HG03571 (cell line): Measurements from ENCODE around the gene TBXT.
A peak's percentile ranks its signal among the peaks of the same experiment; 100 is the strongest.
"Not testable (repeated sequence)": the region's sequence is repeated elsewhere in the genome, so short reads cannot be mapped to it uniquely, and the experiment has no call there.

Source experiments
- ATAC-seq: cut with Tn5 transposase; IDR thresholded peaks from one replicate; pipeline ENCODE4 v1.9.1; 2021; ENCODE audit not compliant: unreplicated experiment

The TBXT gene, protein sequence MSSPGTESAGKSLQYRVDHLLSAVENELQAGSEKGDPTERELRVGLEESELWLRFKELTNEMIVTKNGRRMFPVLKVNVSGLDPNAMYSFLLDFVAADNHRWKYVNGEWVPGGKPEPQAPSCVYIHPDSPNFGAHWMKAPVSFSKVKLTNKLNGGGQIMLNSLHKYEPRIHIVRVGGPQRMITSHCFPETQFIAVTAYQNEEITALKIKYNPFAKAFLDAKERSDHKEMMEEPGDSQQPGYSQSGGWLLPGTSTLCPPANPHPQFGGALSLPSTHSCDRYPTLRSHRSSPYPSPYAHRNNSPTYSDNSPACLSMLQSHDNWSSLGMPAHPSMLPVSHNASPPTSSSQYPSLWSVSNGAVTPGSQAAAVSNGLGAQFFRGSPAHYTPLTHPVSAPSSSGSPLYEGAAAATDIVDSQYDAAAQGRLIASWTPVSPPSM

DNA sequence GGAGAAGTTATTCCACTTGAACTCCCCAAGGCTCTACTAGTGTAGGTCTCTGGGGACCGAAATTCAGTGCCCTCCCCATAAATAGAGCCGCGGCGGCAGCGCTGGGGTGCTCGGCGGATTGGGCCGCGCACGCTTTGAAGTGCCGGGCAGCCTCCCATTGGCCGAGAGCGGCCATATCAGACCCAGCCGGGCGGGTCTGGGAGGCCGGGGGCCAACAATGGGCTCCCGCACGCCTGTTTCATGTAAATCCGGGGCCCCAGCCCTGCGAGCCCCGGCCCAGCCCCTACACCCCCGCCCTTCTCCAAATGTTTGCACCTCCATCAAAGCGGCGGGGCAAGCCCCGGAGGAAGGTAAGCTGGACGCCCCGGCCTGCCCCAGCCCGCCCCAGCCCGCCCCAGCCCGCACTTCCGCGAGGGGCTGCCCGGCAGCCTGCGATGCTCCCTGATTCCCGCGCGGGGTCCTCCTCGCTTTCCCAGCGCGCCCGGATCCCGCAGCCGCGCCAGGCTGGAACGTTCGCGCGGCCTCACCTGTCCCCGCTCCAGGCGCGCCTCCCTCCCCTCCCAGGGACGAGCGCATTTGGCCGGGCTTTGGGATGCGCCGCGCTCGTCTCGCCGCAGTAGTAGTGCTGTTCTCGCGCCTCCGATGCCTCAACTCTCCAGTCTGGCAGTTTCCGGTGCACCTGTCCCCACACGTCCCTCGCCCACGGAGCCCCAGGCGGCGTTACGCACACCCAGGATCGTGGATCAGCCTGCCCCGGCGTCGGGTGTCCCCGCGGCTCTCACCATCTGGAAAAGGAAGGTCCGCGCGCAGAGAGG, at the start of gene TBXT:
TBXT (minus strand) TSS at position 51 of the 815 bp plus-strand sequence. CDS start 260 bp downstream, outside the sequence.
- peak; percentile 41 for ATAC-seq

DNA sequence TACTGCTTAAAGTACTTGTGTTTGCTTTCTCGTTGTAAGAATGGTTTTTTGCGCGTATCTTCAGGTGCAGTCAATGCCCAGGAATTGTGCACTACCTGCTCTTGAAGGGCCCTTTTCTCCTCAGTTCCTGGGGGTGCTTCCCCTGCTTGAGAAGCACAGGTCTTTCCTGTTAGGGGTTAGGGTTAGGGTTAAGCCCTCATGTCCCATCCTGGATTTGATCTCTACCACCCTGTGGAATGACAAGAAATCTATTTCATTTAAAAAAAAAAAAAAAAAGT, 39.6 kb upstream of the TBXT start:
- ATAC-seq, result no peak

DNA sequence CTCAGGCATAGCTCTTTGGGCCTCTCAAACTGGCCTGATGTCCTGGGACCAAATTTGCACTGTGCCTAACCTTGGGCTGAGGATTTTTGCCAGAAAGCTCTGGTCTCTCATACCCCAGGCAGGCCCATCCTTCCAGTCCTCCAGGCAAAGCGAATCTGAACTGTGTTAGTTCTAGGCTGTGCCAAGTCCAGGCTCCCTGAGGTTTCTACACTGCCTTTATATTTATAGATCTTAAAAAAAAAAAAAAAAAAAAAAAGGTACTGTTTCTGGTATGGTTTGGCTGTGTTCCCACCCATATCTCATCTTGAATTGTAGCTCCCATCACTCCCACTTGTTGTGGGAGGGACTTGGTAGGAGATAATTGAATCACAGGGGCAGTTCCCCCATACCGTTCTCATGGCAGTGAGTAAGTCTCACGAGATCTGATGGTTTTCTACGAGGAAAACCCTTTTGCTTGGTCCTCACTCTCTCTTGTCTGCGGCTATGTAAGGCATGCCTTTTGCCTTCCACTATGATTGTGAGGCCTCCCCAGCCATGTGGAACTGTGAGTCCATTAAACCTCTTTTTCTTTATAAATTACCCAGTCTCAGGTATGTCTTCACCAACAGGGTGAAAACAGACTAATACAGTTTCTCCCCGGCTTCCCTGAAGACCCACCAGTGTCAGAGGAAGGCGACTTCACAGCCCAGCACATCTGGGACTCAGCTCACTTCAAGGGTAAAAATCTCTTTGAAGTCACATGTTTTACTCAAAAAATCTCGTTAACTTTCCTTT, 39.0 kb upstream of the TBXT start:
- no peak for ATAC-seq

DNA sequence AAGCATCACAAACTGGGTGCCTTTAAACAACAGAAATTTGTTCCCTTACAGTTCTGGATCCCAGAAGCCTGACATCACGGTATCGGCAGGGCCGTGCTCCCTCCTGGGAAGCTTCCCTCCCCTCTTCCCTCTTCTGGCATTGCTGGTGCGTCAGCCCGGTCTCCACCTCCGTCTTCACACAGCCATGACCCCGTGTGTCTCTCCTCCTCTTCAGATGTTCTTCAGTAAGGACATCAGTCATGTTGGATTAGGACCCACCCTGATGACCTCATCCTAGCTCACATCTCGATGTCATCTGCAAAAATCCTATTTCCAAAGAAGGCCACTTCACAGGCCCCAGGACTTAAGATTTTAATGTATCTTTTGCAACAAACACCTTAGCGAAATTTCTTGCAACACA, 38.4 kb upstream of the TBXT start:
- no peak for ATAC-seq

DNA sequence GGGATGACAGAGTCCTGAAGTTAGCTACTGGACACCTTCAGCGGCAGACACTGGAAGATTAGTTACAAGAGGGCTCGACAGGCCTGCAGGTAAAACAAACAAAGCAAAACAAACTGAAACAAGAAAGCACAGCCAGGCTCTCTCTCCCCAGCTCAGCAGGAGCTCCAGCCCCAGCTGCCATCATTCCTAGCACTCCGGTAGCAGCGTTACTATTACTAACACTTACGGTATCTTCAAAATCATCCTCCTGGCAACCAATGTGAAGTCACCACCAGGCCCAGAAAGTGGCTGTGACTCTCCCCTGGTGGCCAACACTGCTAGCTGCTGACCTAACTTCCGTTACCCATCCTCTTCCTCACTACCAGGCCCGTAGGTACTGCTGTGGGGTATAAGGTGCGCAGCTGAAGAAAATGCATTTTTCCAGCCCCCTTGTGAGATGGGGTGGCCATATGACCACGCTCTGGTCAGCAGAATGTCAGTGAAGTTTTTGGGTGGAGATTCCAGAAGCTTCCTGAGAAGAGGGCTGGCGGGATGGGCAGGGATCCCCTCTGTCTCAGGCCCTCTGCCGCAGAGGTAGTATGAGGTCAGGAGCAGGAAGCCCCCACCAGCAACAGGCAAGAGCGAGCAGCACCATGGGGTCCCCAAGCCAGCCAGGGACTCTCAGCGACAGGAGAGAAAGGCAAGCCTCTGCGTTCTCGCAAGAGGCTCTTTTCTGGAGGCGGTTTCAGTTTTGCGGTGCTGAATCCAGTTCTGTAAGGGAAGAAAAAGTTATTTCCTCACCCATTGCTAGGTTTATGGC, 37.4 kb upstream of the TBXT start:
- ATAC-seq, result no peak

DNA sequence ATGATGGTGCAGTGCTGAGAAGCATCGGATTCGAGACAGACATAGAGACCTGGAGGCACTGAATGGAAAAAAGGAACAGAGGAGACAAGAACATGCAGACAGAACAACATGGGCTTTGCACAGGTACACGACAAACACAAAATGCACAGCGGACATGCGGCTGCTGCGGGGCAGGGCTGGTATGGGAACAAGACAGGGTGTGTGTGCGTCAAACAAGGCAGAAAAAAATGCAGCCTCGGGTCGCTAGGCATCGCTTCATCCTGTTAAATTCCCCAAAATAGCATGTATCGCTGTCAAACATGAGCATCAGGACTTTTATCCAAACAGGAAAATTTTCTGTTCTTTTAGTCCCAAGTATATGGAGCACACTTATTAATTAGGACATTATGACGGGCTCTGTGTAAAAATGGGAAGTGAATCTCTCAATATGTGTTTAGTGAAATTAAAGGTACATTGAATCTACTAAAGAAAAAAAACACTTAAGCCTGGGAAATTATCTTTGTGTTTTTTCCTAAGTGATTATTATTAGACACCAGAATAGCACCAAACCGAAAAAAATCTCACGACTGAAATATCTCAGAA, 36.1 kb upstream of the TBXT start:
- no peak for ATAC-seq

DNA sequence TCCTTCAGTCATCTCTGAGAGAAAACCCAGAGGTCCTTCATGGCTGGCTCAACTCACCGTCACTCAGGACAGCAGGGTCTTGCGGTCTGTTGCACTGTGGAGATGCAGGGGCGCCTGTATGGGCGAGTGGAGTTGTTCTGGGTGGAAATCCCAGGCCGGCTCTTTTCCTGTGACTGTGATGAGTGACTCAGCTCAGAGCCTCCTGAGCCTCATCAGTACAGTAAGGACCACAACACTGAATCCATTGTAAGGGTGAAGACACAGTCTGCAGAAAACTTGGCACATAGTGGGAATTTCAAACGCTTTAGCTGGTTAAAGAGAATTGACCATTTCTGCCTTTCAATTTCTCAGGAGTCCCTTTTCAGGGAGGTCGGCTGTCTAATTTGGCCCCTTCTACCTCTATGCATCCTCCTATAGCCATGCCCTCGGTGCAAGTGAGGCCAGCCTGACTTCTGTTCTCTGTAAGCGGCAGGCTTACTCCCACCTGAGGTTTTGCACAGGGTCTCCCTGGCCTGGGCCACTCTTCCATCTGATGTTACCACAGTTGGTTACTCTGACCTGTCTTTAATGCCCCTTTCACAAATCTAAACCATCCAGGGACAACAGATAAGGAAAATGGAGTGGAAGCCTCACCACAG, 35.5 kb upstream of the TBXT start:
- ATAC-seq, result no peak

DNA sequence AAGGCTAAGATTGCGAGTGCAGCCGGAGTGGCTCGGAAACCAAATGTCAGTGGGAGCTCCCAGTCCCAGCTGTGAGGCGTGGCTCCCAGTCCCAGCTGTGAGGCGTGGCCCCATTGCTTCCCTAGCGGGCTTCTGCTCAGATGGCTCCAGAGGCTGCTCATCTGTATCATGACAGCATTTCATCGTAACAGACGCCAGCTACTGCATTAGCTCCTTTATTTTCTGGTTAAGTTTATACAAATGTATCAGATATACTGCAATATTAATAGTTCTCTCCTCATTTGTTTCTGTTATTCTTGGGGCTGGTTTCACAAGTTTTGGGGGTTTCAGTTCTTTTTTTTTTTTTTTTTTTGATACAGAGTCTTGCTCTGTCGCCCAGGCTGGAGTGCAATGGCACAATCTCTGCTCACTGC, 34.7 kb upstream of the TBXT start:
- peak; percentile 62 for ATAC-seq

DNA sequence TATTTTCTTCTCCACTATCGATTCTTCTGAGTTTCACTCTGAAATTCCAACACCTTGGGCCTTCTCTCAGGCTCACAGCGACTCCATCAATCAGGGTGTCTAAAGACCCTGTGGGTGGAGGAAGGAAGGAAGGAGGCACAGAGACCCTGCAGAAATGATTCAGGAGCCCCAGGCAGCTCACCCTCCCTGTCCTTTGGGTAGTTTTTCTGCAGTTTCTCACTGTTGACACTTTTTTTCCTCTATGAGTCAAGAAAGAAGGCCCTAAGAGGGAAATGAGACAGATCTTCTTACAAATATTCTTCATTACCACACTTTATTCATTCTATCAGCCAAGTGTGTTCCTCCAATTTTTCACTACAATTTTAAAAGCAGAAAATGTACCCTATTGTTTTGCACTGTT, 34.2 kb upstream of the TBXT start:
- ATAC-seq, result no peak

DNA sequence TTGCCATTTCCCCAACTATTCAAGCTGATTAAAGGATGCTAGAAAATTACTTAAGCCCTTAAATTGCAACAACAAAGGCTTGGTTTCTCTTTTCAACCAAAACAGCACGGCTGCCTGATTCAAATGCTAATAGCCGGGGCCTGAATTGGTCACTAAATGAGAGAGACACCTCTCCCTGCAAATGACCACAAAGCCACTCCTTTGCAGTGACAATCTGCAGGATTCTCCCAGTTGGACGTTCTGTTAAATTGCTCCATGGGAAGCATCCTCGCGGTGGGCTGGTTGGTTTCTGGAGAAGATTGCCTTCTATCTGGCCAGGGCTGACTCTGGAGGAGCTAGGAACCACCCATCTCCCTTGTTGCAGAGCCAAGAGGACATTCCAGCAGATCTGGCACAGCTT, 29.7 kb upstream of the TBXT start:
- ATAC-seq, result no peak

DNA sequence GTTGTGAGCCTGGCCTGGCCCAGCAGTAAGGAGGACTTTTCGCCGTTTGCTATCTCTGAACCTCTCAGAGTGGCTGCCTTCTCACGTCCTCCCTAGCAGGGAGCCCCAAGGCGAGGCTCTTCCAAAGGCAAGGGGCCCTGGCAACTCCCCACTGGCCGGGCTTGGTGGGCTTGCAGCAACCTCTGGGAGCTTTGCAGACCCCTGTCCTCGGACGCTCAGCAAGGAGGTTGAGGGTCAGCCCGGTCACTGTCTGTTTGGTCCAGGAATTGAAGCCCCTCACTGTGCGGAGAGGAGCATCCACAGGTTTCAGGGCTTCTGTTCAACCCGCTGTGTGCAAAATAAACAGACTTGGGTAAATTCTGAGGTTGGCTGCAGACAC, 28.2 kb upstream of the TBXT start:
- no peak for ATAC-seq

DNA sequence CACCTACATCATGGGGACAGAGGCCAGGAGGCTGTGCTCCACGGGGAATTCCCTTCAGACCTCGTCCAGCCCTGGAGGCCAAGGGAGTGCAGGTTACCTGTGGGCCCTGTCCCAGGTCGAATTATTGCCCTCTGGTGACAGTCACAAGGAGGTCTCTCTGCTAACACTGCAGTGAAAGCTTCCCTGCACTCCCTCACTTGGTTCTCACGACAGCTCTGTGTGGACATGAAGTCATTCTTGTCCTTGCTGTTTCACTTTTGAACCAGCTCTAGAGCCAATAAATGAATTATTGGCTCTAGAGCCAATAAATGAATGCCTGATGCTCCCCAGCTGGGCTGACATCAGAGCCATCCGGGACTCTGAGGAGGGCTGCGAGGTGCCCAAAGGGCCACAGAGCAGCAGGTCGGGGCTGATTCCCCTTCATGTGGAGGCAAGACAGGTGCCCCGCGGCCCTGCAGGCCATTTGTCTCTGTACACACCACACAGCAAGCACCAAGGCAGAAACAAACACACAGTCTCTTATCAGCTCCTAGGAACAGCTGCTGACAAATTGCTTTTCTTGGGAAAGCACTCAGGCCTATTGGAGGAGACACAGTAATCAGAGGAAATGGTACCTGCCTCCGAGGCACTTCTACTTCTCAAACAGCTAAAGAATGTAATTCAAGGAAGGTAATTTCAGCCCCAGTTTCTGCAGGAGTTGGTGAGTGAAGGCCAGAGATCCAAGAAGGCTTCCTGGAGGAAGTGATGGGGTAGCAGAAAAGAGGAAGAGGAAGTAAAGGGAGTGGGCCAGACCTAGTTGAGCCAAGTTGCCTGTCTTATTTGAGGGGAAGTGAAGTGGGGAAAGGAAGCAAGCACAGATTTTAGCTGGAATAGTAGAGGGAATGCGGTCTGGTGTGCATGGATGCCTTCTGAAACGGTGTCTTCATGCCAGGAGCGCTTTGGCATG, 27.5 kb upstream of the TBXT start:
- no peak for ATAC-seq

DNA sequence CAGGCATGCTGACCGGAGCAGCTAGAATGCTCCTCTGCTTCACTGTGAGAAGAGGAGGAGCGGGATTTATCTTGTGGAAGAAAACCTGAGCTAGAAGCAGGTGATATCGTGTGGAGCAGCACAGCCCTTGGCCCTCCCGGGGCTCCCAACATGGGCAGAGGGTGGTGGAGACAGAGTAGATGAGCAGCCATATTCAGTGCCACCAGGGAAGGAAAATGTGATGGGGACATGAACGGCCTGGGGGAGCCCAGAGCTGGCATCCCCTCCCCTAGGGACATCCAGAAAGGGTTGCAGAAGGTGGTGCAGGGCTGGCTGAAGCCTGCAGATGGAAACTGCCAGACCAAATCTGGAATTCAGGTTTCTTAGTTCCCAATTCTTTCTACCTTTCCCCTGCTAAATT, 24.9 kb upstream of the TBXT start:
- ATAC-seq, result no peak

DNA sequence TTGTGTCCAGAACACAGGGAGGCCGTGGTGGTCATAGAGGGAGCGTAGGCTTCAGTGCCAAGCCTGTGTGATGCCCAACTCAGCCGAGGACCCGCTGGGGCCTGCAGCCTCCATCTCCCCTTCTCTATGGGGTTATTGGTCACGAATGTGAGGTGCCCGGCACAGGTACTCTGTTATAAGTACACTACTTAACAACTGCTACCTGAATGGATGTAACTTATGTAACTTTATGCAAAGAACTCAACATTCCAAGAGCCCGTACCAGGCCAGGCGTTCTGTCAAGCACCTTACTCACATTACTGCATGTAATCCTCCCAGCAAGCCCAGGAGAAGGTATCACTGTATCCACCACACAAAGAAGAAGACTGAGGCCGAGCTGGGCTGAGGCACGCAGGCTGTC, 24.5 kb upstream of the TBXT start:
- ATAC-seq, result no peak

DNA sequence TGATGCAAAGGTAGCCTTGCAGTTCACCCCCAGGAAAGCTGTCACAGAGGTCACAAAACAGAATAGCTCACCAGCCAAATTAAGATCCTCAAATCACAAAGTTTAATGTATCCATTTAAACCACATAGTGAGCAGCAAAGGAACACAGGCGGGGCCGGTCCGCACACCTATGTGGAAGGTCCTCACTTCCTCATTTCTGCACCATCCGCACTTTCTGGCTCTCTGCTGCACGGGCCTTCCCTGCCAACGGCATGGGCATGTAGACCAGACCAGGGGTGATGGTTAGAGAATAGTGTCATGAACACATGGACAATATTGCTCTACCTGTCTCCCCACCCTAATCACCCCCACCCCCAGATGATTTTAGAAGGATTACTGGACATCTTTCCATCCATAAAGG, 12.1 kb upstream of the TBXT start:
- no peak for ATAC-seq

DNA sequence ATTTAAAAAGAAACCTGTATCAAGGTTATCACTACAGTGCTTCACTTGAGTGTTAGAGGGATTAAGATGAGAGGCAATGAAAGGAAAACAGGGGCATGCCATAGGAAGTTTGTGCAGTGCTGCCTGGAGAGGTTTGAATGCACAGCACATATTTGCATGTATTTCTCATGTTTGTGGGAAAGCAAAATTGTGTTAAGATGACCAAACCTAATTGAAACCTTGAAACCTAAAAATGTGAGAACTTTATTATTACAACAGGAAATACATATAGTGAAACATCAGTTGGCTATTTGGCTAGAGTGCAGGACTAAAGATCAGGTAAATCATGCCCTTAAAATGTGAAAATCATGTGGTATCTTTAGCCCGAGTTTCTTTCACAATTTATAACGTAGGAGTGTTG, 8.5 kb upstream of the TBXT start:
- no peak for ATAC-seq

DNA sequence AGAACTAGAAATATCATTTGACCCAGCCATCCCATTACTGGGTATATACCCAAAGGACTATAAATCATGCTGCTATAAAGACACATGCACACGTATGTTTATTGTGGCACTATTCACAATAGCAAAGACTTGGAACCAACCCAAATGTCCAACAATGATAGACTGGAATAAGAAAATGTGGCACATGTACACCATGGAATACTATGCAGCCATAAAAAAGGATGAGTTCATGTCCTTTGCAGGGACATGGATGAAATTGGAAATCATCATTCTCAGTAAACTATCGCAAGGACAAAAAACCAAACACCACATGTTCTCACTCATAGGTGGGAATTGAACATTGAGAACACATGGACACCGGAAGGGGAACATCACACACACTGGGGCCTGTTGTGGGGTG, 7.4 kb upstream of the TBXT start:
- ATAC-seq, result not testable (repeated sequence)

DNA sequence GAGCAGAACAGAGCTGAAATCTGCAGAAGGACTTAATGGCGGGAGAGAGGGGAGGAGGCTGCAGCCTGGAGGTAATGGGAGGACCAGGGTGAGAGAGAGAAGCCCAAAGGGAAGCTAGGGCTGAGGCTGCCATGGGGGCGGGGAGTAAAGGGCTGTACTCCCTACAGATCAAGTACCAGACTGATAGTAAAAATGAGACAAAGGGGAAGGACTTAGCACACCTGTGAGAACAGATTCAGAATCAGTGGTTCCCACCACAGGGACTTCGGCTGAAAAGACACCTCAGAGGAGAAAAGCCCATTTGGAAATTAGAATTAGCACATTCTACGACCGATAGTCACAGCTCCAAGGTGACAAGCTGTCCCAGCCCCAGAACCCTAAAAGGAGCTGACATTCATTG, 6.4 kb upstream of the TBXT start:
- ATAC-seq, result no peak
